Omental fat pad (tissue), 4 donors: ENCODE measurements around the gene WDR1. TPM values are rescaled to one million over a fixed set of nuclear protein-coding genes. Genes with fewer than 3 reads are reported as not detected.
"Not testable (repeated sequence)": the region's sequence is repeated elsewhere in the genome, so short reads cannot be mapped to it uniquely, and the experiment has no call there.

ENCODE experiments used
- ATAC-seq: fragments of 150-250 bp; one replicate; pipeline ENCODE4 v1.9.1; 2016; ENCODE audit warnings: mild to moderate bottlenecking, moderate library complexity; ENCODE audit not compliant: low FRiP score
- DNase-seq: peaks from one replicate; pipeline ENCODE4 v3.0.0-alpha.2; 2019; ENCODE audit warnings: low spot score
- total RNA-seq, 4 donors: library from RNA; depleted of rRNA; stranded (reverse); fragments of >200 nt; gene quantifications; one replicate each; pipeline ENCODE4 v1.1.0, GENCODE V29; 2016
- TF ChIP-seq, protein P1 (sequence below), 3 donors: fragments of 450-650 bp; IDR thresholded peaks; one replicate each; pipeline ENCODE4 v1.5.1; 2016 to 2017; ENCODE audit warnings: antibody characterized with exemption in 3 of 3, mild to moderate bottlenecking in 3 of 3, moderate library complexity in 2 of 3

Gene WDR1
- total RNA-seq, 4 donors from 2014 or later, result 114 to 219 (median 135) TPM

DNA sequence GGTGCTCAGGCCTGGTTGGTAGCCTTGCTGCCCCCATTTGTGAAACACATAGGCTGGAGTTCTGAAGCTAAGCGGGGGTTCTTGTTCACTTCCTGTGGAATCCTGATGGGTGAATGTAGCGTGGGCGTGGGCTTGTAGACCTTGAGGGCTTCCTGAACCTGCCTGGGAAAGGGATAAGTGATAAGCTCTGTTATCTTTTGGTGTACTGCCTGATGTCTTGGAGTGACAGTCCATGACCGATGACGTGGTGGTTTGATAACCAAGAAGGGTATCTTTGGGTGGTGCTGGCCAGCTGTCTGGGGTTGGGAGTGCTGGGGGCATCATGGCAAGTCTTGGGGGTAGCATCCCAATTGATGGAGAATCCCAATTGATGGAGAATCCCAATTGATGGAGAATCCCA, 17.5 kb upstream of the WDR1 start:
- ATAC-seq (no peak), DNase-seq (no peak)
- TF ChIP-seq, protein P1, sequence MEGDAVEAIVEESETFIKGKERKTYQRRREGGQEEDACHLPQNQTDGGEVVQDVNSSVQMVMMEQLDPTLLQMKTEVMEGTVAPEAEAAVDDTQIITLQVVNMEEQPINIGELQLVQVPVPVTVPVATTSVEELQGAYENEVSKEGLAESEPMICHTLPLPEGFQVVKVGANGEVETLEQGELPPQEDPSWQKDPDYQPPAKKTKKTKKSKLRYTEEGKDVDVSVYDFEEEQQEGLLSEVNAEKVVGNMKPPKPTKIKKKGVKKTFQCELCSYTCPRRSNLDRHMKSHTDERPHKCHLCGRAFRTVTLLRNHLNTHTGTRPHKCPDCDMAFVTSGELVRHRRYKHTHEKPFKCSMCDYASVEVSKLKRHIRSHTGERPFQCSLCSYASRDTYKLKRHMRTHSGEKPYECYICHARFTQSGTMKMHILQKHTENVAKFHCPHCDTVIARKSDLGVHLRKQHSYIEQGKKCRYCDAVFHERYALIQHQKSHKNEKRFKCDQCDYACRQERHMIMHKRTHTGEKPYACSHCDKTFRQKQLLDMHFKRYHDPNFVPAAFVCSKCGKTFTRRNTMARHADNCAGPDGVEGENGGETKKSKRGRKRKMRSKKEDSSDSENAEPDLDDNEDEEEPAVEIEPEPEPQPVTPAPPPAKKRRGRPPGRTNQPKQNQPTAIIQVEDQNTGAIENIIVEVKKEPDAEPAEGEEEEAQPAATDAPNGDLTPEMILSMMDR (IDR thresholded peaks at IDR 0.05), result no peak

- DNase-seq, result no peak
- no peak for ATAC-seq
- TF ChIP-seq, protein P1 (IDR thresholded peaks at IDR 0.05), result no peak
Measured at GRCh38 chr4:10131202-10131601, 14.6 kb upstream of the WDR1 start.

GRCh38 chr4:10130178-10130888, 13.7 kb upstream of the WDR1 start:
- ATAC-seq (no peak), DNase-seq (no peak)
- TF ChIP-seq, protein P1 (IDR thresholded peaks at IDR 0.05), result no peak

DNA sequence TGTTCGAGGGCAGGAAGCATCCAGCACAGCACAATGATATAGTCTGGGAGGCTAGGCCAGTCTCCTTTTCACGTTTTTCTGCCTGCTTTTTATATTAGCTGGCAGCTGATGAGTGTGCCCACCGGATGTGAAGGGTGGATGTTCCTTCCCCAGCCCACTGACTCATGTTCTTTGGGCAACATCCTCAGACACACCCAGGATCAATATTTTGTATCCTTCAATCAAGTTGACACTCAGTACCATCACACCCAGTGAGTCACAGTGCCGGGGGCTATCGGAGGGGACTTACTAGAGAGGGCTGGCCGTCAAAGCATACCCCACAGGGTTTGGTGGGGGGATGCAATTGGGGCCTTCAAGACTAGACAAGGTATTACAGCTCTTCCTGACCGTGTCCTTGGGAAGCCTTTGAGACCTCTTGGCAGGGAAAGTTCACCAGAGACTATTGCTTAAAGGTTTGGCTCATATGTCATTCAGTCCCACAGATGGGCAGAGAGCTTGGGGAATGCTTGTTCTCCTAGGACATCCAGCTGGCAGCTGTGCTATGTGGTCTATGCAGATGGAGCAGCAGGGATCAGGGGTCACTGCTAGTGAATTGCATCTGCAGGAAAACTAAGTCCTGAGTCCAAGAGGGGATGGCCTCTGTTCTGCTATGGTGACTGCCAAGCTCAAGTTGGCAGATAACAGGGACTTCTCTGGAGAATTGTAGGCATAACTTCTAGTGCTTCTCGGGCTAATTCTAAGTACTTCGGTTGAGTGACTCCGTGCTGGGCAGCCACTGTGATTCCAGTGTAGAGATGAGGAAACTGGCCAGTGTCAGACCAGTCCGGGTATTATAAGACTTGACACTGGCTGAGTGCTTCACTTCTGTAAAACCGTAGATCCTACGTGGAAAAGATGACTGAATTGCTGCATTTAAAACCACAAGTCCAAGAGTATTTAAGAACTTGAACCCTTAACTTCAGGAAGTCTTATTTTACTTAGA, 12.9 kb upstream of the WDR1 start:
- TF ChIP-seq, protein P1 (IDR thresholded peaks at IDR 0.05), result no peak
- peak; percentile 19 for ATAC-seq
- no peak for DNase-seq

DNA sequence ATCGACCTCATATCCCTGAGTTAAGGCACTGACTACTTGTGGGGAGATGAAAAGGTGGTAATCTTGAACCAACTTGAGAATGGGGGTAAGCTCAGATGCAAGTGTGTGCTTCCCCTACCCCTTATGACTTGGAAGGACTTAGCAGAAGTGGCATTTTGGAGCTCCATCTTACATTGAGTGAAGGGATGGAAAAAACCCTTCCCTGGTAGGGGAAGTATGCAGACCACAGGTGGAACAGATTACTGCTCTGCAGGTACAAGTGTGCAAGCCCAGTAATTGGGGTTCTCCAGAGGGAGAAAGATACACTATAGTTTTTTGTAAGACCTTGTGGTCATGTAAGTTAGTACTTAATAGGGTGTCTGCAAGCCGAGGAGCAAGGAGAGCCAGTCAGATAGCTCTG, 12.2 kb upstream of the WDR1 start:
- ATAC-seq (no peak), DNase-seq (no peak)
- TF ChIP-seq, protein P1 (IDR thresholded peaks at IDR 0.05), result no peak

DNA sequence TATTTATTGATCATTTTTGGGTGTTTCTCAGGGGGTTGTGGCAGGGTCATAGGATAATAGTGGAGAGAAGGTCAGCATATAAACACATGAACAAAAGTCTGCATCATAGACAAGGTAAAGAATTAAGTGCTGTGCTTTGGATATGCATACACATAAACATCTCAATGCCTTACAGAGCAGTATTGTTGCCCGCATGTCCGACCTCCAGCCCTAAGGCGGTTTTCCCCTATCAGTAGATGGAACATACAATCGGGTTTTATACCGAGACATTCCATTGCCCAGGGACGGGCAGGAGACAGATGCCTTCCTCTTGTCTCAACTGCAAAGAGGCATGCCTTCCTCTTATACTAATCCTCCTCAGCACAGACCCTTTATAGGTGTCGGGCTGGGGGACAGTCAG, 10.9 kb upstream of the WDR1 start:
- ATAC-seq, DNase-seq: not testable (repeated sequence)

DNA sequence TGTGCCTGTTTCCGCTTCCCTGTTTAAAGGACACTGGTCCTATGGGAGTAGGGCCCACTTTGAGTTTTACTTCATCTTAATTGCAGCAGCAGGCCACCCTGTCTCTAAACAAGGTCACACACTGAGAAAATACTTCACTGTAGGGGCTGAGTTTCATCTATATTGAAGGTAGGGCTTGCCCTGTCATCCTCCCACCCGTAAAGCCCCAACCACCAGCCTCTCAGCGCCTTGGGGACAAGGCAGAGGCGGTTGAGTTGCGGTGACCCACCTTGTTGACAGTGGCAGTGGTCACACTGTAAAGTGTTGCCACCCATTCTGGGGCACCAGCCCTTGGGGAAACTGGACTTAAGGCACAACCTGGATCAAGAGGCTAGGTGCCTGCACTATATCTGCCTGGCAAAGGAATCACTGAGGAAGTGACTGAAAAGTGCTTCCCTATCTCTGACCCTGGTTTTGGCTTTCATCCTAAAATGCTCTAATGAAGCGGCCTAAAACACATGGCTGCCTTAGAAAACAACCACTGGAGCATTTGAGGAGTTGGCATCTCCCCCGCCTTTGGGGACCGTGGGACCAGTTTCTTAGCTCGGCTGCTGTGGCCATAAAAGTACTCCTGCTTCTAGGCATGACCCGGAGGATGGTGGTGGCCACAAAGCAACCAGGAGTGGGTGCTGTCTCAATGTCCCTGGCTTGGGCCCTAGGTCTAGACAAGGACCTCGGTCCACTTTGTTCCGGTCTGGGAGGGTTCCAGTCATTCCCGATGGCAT, 7.8 kb upstream of the WDR1 start:
- ATAC-seq, result no peak
- TF ChIP-seq, protein P1 (IDR thresholded peaks at IDR 0.05), result no peak

More for the DNA sequence above, 7.8 kb upstream of the WDR1 start:
- DNase-seq, result no peak
